HUES6 (cell line): ENCODE data around the gene TMEM185B.

ENCODE experiments used
- H3K27ac ChIP-seq: 2 replicates; pipeline ENCODE4 v1.7.0; 2013; ENCODE audit warnings: low read depth, mild to moderate bottlenecking, low read length, inconsistent platforms
- H3K27me3 ChIP-seq: 2 replicates; pipeline ENCODE4 v1.6.1; 2013; ENCODE audit warnings: low read length; ENCODE audit not compliant: control insufficient read depth, insufficient read depth
- H3K36me3 ChIP-seq: 2 replicates; pipeline ENCODE4 v1.6.1; 2013; ENCODE audit warnings: low read length; ENCODE audit not compliant: control insufficient read depth, insufficient read depth
- H3K4me1 ChIP-seq: 2 replicates; pipeline ENCODE4 v1.6.1; 2013; ENCODE audit warnings: low read length; ENCODE audit not compliant: control insufficient read depth, insufficient read depth
- H3K4me3 ChIP-seq: 2 replicates; pipeline ENCODE4 v1.5.1; 2013; ENCODE audit warnings: low read depth, low read length
- H3K9ac ChIP-seq: one replicate; pipeline ENCODE4 v1.6.1; 2013; ENCODE audit warnings: mild to moderate bottlenecking, low read length
- H3K9me3 ChIP-seq: 2 replicates; pipeline ENCODE4 v1.6.1; 2013; ENCODE audit warnings: low read depth, low read length; ENCODE audit not compliant: control insufficient read depth, insufficient read depth

Gene TMEM185B

GRCh38 chr2:120177001-120177621 is 46.1 kb downstream of the TMEM185B start:
- Histone ChIP-seq H3K36me3 (no peaks in the 10 kb centered on the region), H3K4me3 (no peak overlapping the region), H3K9me3 (no peaks in the 10 kb centered on the region), H3K27ac (no peak overlapping the region), H3K27me3 (no peaks in the 10 kb centered on the region), H3K9ac (no peak overlapping the region), H3K4me1 (peaks cover 16% of the 10 kb centered on the region; the same call in 1 of the 2 replicates)

DNA sequence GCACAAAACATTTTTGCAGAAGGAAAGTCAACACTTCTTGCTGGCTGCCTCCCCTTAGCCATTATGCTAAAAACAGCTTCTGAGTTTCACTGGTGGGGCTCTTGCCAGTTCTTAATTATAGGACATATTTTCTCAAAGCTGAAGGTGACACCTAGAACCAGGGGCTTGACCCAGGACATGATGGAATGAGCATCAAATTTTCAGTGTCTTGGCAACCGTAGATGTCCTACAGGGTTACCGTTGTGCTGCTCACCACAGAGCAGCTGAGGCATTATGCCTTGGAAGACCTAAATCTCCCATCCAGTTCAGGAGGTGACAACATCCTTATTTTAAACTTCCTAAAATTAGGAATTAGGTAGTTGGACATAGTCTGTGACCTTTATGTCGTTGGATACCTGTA is 46.7 kb downstream of the TMEM185B start:
- Histone ChIP-seq H3K9me3 (no peaks in the 10 kb centered on the region), H3K27ac (no peak overlapping the region), H3K36me3 (no peaks in the 10 kb centered on the region), H3K4me3 (no peak overlapping the region), H3K27me3 (no peaks in the 10 kb centered on the region), H3K4me1 (peaks cover 16% of the 10 kb centered on the region; the same call in 1 of the 2 replicates), H3K9ac (no peak overlapping the region)

DNA sequence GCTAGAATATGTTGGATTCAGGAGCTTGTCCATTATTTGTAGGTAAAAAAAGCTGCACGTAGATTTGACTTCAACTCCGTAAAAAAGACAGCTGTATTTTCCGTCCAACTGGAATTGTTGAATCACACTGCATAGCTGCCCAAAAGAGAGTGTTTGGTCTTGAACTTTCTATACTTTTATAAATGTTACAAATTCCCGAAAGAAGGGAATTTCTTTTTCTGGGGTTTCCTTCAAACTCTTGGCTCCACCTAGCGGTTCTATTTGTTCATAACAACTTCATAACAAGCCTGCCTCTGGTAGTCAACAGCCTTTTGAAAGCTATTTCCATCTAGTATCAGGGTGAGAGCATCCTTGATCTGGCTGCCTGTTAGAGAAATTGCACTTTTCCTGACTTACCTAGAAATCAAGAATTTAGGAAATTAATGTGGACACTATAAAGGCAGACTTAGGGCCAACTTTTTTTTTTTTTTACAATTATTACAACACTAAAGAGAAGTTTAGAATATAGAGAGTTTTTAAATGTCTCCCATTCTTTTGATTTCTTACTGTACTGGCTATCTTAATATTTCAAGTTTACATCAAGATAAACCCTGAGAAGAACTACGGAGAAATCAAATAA is 48.1 kb downstream of the TMEM185B start:
- peaks cover 3% of the 10 kb centered on the region for H3K36me3 ChIP-seq
- no peaks in the 10 kb centered on the region for H3K27me3 ChIP-seq
- no peak overlapping the region for H3K27ac ChIP-seq
- H3K9ac ChIP-seq = no peak overlapping the region
- no peaks in the 10 kb centered on the region for H3K9me3 ChIP-seq
- no peak overlapping the region for H3K4me3 ChIP-seq
- H3K4me1 ChIP-seq = peaks cover 12% of the 10 kb centered on the region; the same call in 1 of the 2 replicates
